Measurements from ENCODE around the gene SERGEF.

GRCh38 chr11:17771841-17772401 lies 240.9 kb downstream of the SERGEF start:
- TF ChIP-seq CTCF (IDR thresholded peaks at IDR 0.05) (no peak), MYC (IDR thresholded peaks at IDR 0.05; ENCODE audit: borderline replicate concordance, low read length) (no peak), MAX (IDR thresholded peaks at IDR 0.05) (no peak), MAFK (IDR thresholded peaks at IDR 0.05; ENCODE audit: partially characterized antibody) (no peak), TP53 (CRISPR knock-in tag; IDR thresholded peaks at IDR 0.05) (no peak), POLR2A (IDR thresholded peaks at IDR 0.05; ENCODE audit: low read length) (no peak), CHD2 (IDR thresholded peaks at IDR 0.05; ENCODE audit: low read length, partially characterized antibody) (no peak), BCL3 (IDR thresholded peaks at IDR 0.05) (no peak), KDM1A (IDR thresholded peaks at IDR 0.05; ENCODE audit: low read depth) (no peak), HOXB5 (CRISPR knock-in tag; IDR thresholded peaks at IDR 0.05) (no peak), SMC3 (IDR thresholded peaks at IDR 0.05) (no peak), USF2 (IDR thresholded peaks at IDR 0.05) (no peak), E2F6 (IDR thresholded peaks at IDR 0.05; ENCODE audit: borderline replicate concordance, low read depth) (no peak)

Data from A549 (cell line).